ENCODE data around the gene DVL1. TPM values are rescaled to one million over a fixed set of nuclear protein-coding genes. Genes with fewer than 3 reads are reported as not detected.
"Not testable (repeated sequence)": the region's sequence is repeated elsewhere in the genome, so short reads cannot be mapped to it uniquely, and the experiment has no call there.

The DVL1 gene
- 10 to 100 TPM; 27.0 to 56.4 (median 28.5) TPM for polyA plus RNA-seq (ENCODE audit: insufficient read length in 4 of 4)

DNA sequence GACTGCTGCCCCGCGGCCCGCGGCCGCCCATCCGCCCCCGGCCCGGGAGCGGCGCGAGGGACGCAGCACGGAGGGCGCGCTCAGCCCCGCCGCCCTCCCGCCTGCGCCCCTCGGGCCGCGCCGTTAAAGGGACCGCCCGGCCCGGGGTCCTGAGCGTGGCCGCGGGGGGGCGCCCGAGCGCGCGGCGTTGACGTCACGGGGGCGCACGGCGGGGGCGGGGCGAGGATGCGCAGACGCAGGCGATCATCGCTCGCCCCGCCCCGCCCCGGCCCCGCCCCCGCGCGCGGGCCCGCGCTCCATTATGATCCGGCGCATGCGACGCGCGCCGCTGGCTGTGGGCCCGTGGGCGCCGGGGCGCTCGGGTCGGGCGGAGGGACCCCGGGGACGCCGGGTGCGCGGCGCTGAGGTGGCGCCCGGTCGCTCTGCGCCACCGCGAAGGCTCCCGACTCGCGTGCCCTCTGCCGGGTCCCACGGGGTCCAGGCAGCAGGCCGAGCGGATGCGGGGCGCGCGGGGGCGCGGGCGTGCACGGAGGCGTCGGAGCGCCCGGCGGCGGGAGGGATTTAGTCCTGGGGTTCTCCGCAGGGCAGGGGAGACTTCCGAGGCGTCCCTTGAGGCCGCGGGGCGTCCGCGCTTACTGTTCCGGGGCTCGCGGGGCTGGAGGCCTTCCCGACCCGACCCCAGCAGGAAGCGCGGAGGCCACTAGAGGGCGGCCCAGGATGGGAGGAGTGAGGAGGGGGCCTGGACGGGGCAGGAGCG is at the start of gene DVL1:
Gene DVL1 (minus strand): TSS at position 163 of the 757 bp plus-strand sequence. CDS start 353 bp downstream, outside the sequence.
- DNase-seq (ENCODE audit: low read depth in 4 of 4, low spot score in 3 of 4): peak in 1 of 4 donors; percentile 72

DNA sequence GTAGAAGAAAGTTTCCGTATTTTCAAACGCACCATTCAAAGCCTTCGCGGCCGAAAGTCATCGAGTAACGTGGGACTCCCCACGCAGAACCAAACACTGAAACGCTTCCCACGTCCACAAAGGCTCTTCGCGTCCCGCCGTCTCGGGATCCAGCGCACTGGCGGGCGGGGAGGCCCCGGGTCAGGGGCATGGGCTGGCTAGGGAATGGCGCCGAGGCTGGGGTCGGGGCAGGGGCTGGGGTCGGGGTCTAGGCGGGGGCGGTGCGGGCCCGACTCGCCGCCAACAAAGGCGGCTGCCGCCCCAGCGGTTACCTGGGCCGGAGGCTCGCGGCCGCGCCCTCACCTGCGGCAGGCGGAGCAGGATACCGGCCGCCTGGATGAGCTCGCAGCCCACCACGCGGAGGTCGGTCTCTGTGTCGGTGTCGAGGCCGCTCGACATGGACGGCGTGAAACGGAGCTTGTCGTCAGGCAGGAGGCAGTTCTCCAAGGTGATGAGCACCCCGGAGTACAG is 49.5 kb upstream of the DVL1 start:
- DNase-seq (ENCODE audit: low read depth in 4 of 4, low spot score in 3 of 4): no peak

DNA sequence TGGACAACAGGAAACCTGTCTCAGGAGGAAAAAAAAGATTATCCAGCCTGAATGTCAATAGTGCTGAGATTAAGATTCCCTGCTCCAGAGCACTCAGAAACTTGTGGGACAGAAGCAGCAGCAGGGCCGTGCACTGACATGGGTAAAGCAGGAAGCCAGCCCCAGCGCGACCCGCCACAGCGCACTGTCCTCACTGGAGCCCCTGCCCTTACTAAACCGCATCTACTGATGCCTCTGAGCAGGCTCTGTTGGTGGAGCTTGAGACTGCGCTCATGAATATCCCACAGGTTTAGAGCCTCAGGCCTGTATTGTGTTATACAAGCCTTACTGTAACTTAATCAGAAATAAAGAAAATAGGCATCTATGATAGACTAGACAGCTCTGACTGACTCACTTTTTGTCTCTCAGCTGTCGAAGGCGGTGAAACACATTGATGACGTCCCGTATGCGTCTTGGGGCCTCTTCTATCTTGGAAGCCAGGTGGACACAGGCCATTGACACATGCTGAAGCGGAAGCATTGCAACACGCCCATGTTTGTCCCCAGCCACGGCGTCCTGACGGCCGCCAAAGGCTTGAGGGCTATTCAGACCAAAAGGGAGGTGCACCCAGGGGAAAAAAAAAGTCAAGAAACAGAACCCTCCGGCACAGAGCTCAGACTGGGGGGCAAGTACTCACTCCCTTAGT is 48.8 kb upstream of the DVL1 start:
- no peak for DNase-seq (ENCODE audit: low read depth in 4 of 4, low spot score in 3 of 4)

DNA sequence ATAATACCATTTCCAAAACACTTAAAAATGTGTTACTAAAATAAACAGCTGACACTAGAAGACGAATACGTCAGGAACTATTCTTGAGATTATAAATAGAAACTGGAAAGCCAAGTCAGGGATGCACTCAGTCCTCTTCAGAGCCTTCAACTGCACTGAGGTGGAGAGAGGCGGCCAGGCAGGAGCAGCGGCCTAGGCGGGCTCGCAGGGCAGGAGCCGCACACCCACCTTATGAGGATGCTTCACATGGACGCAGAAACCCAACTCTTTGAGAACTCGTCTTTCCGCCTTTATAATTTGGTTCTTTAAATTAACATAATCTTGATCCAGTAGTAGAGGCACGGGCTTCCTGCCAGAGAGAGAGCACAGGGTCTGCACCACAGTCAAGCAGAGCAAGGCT is 45.9 kb upstream of the DVL1 start:
- no peak for DNase-seq (ENCODE audit: low read depth in 4 of 4, low spot score in 3 of 4)

DNA sequence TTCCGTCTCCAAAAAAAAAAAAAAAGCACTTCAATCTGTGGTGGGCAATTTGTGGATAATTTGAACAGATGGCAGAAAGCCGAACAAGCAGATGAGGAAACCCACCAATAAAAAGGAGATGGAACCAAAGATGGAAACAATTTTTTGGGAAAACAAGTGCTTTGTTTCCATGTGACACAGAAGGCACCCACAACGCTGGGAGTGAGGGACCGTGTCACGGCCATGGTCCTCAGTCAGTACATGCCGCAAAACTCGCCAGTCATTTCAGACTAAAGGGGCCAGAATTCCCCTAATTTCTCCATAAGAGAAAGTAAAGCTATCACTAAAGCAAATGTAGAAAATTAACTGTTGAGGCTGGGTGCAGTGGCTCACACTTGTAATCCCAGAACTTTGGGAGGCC is 44.9 kb upstream of the DVL1 start:
- DNase-seq (ENCODE audit: low read depth in 4 of 4, low spot score in 3 of 4): no peak

DNA sequence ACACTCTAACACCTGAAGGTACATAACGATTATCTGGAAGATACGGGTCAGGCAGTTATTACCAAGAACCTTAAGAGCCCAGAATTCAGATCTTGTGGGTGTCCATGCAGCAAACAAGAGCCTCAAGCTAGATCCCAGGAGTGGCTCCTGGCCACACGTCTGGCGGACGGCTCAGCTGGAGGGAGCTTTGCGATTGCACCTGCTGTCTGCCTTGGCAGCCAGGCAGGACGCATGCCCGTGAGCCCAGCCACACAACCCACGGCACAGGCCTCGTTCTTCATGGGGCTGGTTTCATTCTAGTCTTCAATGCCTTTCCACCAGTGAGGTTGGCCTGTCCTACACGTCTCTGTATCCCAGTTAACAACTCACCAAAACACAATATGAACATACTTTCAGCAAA is 44.2 kb upstream of the DVL1 start:
- no peak for DNase-seq (ENCODE audit: low read depth in 4 of 4, low spot score in 3 of 4)

DNA sequence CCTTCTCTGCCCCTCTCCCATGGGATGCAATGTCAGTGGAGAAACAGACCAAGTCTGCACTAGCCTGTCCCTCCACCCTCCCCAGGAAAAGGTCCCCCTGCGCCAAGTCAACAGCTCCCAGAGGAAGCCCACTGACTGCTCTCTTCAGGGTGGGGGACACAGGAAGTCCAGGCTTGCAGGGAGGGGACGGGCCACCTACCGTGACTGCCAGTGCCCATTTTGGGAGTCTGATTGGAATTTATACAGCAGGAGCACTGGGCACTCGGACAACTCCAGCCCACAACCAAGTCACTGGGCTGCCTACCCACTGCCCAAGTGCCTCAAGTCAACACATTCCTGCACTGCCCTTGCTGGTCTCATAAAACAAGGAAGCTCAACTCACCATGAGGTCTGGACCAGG is 43.8 kb upstream of the DVL1 start:
- DNase-seq (ENCODE audit: low read depth in 4 of 4, low spot score in 3 of 4): no peak

DNA sequence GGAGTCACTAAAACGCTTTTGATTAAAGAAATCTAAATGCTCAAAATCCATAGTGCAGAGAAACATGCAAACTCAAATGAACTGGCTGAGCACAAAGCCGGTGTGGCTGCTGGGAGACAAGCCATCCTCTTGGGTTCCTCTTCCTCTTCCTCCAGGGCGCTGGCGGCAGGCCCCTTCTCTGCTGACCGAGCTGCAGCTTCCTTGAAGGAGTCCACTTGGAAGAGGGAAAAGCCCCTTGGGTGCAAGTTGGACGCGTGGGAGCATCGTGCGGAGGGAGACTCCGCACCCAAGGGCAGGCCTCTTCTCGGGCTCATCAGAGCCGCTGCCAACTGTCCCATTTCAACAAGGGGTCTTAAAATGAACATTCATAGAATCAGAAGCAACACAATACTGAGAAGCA is 42.0 kb upstream of the DVL1 start:
- DNase-seq (ENCODE audit: low read depth in 4 of 4, low spot score in 3 of 4): no peak

DNA sequence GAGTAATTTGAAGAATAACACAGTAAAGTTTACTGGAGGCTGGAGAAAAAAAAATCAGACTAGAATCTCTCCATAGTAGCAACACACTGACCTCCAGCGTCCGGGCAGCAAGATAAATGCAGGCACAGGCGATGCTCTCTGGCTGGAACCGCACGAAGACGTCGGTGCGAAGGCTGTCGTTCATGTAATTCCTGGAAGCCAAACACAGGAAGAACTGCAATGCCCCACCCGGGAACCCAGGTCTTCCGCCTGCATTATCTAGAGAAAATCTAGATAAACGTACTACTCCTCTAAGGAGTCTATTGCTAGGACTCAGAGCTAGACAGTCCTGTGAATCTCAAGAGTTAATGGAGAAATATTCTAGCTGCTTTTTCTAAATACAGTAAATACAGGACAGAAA is 41.5 kb upstream of the DVL1 start:
- no peak for DNase-seq (ENCODE audit: low read depth in 4 of 4, low spot score in 3 of 4)

DNA sequence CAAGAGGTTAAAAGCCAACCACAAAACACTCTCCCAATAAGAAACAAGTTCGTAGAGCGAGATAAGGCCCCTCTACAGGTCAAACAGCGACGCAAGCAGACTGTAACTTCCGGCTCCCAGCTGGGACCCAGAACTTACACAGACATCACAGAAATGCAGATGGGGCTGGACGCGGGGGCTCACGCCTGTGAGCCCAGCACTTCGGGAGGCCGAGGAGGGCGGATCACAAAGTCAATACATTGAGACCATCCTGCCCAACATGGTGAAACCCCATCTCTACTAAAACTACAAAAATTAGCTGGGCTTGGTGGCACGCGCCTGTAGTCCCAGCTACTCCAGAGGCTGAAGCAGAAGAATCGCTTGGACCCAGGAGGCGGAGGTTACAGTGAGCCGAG is 38.9 kb upstream of the DVL1 start:
- no peak for DNase-seq (ENCODE audit: low read depth in 4 of 4, low spot score in 3 of 4)

DNA sequence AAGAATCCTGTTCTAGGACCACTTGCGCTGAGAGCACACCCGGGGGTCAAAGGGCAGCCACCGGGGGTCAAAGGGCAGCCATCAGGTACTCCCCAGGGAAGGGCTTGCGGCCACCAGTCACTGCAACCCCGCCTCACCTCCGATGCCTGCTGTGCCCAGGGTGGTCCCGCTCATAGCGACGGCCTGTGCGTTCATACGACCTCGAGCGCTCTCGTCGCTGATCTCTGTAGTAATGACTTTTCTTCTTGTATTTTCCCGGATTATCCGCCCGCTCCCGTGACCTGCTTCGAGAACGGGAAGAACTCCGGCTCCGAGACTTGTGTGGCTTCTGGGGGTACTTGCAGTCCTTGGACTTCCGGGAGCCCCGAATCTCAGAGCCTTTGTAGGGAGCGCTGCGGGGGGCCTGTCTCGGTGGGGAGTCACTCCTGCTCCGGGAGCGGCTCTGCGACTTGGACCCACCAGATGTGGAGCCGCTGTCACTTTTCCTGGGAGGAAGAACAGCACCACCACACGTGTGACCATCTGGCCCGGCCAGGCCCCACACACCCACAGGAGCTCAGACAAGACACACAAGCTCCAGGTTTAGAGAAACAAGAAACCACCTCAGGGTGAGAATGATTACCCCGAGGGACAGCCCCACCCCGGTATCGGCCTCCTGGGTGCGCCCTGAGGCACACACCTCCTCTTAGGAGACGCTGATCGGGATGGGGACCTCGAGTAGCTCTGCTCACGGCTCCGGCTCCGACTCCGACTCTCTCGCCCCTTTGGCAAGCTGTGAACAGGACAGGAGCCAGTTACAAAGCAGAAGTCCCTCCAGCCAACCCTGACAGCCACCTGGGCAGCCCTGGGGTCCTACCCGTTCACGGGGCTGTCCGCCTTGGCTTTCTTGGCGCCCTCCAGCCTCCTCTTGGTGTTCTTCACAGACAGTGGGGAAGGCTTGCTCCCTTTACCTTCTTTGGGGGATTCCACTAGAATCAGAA is 38.2 kb upstream of the DVL1 start:
- DNase-seq (ENCODE audit: low read depth in 4 of 4, low spot score in 3 of 4): no peak

DNA sequence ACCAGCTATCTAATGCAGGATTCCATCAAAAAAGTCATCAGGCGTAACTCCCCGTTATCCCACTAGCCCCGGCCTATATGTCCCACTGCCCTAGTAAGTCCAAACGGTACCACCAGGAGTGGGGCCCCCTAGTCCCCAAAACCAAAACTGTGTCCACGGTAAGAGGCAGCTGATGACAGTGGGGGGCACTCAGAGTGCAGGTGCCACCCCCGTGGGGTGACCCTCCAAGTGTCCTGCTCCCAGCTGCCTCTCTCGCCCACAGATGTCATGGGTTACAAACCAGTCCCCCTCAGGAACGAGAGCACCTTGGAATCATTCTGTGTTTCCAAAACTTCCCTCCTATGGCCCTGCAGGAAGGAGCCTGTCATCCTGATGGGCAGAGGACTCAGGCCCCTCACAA is 36.7 kb upstream of the DVL1 start:
- no peak for DNase-seq (ENCODE audit: low read depth in 4 of 4, low spot score in 3 of 4)

DNA sequence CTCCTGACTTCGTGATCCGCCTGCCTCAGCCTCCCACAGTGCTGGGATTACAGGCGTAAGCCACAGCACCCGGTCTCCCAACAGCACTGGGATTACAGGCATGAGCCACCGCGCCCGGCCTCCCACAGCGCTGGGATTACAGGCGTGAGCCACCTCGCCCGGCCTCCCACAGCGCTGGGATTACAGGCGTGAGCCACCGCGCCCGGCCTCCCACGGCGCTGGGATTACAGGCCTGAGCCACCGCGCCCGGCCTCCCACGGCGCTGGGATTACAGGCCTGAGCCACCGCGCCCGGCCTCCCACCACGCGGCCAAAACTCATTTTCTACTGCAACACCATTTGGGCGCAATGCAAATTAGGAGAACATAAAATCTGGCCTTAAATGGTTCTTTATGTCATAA is 36.1 kb upstream of the DVL1 start:
- DNase-seq (ENCODE audit: low read depth in 4 of 4, low spot score in 3 of 4): not testable (repeated sequence)

DNA sequence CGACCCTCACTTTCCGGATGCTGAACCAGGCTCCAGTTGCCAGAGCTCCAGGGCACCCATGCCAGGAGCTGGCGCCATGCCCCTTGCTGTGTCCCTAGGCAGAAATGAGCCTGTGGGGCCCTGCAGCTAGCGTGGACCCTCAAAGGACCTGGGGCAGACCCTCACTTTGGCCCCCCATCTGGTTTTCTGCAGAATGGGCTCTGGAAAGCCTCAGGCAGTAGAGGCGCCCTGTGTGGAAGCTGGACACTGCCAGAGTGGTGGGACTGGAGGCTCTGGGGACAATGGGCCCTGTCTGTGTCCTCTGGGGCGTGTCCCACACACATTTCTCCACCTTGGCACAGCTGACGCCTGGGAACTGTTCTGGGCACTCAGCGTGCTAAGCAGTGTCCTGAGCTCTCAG is 32.1 kb upstream of the DVL1 start:
- DNase-seq (ENCODE audit: low read depth in 4 of 4, low spot score in 3 of 4): no peak

DNA sequence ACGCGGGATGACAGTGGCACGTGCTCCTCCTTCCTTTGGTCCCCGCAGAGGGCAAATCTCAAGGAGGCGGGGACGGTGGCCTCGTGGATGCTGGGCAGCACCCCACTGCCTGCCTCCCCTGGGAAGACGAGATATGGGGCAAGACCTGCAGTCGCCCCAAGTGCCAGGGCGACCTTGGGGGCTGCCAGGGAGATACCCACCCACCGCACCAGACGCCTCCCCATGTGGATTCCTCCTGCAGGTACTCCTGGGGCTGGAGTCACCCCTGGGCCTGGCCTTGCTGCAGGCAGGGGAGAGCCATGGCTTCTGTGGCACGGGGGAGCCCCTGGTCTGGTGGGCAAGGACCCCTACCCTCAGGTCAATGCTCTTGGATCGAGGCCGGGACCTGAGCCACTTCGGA is 31.6 kb upstream of the DVL1 start:
- no peak for DNase-seq (ENCODE audit: low read depth in 4 of 4, low spot score in 3 of 4)

DNA sequence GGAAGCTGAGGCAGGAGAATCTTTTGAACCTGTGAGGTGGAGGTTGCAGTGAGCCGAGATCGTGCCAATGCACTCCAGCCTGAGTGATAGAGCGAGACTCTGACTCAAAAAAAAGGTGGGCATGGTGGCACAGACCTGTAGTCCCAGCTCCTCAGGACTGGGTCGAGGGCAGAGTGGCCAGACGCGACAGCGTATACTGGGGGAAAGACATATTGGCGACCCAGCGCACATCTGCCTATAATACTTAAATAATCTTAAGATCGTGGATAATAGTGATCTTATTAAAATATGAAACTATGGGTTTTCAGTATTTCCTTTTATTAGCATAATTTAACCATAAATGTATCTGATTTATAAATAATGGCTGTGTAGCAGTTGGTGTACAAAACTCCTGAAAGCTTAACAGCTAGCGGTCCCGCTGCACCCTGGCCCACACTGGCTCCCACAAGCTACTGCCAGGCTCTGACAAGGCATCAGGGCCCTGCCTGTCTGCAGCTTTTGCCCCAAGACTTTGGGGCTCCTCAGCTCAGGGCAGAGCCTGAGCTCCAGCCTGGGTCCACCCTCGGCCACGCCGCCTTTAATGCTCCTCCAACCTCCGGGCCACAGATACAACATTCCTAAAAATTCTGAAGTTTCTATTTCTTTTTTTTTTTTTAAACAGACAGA is 28.5 kb upstream of the DVL1 start:
- DNase-seq (ENCODE audit: low read depth in 4 of 4, low spot score in 3 of 4): no peak

DNA sequence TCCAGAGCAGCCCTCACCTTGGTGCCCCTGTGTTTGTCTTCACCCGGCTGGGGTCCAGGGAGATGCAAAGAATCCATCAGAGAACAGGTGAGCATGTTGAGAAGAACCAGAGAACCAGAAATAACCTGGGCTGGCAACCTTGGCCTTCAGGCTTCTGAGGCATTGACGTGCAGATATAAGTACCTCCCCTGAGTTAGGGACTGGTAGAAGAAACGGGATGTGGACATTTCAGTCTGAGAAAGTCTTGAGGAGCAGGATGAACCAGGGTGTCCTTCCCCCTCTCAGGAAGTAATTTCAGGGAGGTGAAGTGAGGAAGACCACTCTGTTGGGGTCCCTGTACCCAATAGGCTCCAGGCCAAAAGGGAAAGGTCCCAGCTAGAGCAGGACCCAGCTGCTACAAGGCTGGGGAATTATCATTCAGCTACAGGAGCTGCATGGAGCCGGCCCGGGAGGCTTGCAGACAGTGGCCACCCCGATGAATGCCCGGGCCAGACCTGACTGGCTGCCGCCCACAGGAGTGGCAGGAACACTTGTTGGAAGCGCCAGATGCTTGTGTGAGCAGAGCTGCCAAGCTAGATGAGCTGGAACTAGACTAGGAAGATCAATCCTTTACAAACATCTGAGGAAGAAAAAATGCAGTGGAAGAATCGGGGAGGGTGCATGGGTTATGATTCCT is 27.5 kb upstream of the DVL1 start:
- DNase-seq (ENCODE audit: low read depth in 4 of 4, low spot score in 3 of 4): no peak

DNA sequence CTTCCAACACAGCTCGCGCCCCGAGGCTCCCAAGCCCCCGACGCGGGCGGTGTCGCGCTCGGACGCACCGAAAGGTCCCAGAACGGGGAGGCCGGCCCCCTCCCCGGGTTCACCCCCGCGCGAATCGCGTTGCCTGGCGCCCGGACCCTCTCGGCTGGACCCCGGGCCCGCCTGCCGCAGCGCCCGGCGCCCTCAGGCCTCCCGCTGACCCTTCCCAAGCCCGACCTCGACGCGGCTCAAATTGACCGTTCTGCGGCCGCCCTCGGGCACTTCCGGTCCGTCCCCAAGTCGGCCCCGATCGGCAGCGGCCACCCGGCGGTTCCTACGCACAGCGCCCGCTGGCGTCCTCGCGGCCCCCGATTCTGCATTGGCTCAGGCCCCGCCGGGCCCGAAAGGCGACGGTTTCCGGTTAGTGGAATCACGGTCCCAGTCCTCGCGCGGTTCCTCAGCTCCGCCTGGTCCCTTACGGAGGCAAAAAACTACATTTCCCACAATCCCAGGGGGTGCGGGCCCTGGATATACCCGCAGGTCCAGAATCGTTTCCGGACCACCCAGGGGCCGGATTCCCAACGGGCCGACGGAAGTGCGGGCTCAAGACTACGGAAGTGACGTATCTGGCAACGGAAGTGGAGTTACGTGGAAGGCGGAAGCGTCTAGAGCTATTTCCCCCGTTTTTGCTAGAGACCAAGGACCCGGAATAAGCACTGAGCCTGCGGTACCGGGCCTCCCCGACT is 25.9 kb upstream of the DVL1 start, which contains the start of gene AURKAIP1:
Gene AURKAIP1 (minus strand): TSS at position 279 of the 734 bp plus-strand sequence. CDS start 451 bp downstream, outside the sequence.
- peak; percentile 100 for DNase-seq (ENCODE audit: low read depth in 4 of 4, low spot score in 3 of 4)

DNA sequence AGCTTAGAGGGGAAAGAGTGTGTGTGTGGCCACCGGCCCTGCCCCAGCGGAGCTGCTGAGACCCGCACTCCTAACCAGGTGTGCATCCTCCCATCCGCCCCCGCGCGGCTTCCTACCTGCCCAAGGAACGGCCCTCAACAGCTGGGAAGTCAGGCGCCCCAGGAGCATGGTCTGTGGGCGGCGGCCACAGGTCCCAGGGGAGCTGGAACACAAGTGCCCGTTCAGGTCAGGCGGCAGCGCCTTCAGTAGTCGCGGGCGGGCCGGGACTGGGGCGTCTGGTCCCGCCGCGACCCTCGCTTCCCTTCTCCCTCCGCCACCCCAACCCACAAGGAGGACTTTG is 25.3 kb upstream of the DVL1 start:
- DNase-seq (ENCODE audit: low read depth in 4 of 4, low spot score in 3 of 4): no peak
